HG02642 (cell line): ENCODE measurements around the gene SECISBP2.
"Not testable (repeated sequence)": the region's sequence is repeated elsewhere in the genome, so short reads cannot be mapped to it uniquely, and the experiment has no call there.

Source experiments
- ATAC-seq: cut with Tn5 transposase; IDR thresholded peaks from one replicate; pipeline ENCODE4 v1.9.1; 2021; ENCODE audit warnings: mild to moderate bottlenecking; ENCODE audit not compliant: unreplicated experiment, poor library complexity

The SECISBP2 gene

DNA sequence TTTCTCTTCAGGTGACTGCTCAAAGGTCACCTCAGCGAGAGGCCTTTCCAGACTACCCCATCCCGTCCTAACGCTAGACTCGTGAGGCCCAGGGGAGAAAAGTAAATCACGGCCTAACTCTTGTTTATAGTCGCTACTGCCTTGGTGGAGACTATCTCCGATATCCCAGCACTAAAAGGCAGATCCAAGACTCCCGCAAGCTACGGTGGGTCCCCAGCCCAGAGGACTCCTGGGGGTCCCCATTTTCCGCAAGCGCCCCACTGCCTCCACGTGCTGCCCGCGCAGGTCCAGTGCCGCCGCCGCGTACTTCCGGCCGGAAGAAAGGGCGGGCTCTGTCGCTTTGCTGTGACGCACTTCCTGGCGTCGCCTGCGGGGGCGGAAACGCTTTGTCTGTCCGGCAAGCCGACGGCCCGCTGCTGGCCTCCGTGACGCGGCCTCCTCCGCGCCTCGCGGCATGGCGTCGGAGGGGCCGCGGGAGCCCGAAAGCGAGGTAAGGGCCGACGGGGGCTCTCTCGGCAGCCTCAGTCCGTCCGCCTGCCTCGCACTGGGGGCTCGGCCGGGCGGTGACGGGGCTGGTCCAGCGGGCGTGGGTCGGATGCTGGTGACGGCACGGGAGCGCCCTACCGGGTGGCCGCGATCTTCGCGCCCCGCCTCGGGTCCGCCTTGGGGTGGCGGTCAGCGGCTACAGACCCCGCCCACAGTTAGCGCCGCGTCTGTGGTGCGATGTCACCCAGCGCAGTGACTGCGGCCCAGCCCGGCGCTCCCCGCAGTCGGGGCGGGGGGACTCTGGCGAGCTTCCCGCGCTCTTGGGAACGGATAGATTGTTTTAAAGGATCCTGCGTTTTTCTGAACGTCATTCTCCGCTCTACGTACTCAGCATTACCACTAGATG is at the start of gene SECISBP2:
Gene SECISBP2, plus strand, starts transcription at position 378 of the 892 bp plus-strand sequence. Its CDS starts 77 bp downstream, at position 455.
- peak; percentile 93 for ATAC-seq

GRCh38 chr9:89273528-89274279 is 44.6 kb upstream of the SECISBP2 start:
- no peak for ATAC-seq

DNA sequence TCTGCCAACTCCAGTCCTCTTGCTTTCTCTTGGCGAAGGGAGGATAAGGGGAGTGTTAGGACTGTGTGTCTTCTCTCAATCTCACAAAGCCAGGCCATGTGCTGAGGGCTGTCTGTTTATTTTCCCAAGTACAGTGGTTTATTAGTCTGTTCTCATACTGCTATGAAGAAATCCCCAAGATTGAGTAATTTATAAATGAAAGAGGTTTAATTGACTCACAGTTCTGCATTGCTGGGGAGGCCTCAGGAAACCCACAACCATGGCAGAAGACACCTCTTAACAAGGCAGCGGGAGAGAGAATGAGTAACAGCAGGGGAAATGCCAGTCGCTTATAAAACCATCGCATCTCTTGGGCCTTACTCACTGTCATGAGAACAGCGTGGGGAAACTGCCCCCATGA is 43.5 kb upstream of the SECISBP2 start:
- ATAC-seq: no peak

- not testable (repeated sequence) for ATAC-seq
These were observed 42.3 kb upstream of the SECISBP2 start for GRCh38 chr9:89276040-89276439.

GRCh38 chr9:89277043-89277442 is 41.3 kb upstream of the SECISBP2 start:
- ATAC-seq: no peak

GRCh38 chr9:89277454-89277853 is 40.8 kb upstream of the SECISBP2 start:
- no peak for ATAC-seq

GRCh38 chr9:89278551-89278950 is 39.7 kb upstream of the SECISBP2 start:
- ATAC-seq: no peak

DNA sequence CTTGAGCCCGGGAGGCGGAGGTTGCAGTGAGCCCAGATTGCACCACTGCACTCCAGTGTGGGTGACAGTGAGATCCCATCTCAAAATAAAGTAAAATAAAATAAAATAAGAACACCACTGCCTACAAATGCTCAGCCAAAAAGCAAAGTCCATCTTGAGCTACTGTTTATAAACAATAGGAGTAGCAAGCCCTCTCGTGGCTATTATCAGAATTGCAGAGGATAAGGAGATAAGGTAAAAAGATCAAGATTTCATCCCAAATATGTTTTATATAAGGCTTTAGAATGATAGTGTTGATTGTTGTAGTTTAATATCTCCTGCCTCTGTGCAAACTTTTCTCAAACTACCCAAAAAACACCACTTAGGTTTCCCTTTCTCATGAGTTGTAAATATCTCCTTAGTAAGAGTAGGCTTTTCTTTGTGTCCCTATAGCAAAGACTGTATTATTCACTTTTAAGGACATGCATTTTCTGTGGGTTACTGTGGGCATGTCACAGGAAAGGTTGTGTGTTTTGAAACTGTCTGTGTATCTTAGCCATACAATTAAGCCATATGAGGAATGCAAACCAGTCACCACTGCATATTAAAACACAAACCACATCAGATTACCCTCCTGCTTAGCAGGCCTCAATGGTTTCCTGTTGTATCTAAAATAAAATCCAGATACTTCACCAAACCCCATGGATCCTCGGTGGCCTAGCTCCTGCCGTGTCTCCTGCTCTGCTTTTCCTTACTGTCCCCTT is 39.1 kb upstream of the SECISBP2 start:
- ATAC-seq: no peak

DNA sequence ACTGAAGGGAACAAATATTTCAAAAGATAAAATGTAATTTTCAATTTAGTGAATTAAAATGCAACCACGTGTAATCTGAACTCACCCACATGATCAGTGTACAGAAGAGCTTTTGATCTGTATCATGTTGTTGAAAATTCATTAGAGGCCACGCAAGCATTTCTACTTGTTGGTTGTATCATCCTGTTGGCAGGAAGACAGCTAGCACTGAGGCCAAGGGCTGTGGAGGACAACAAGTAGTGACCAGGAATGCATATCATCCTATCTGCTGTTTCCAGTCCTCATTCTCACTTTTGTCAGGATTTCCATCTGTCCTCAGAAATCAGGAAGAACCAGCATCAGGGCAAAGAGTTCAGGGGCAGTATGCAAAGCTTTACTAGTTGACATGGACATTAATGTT is 37.2 kb upstream of the SECISBP2 start:
- no peak for ATAC-seq

GRCh38 chr9:89282248-89282968 is 35.9 kb upstream of the SECISBP2 start:
- not testable (repeated sequence) for ATAC-seq

- ATAC-seq: no peak
These were observed 34.2 kb upstream of the SECISBP2 start for GRCh38 chr9:89284076-89284475.

- no peak for ATAC-seq
These were observed 26.6 kb upstream of the SECISBP2 start for GRCh38 chr9:89291741-89292140.

- ATAC-seq: no peak
These were observed 25.3 kb upstream of the SECISBP2 start for GRCh38 chr9:89293014-89293413.

GRCh38 chr9:89295400-89295799 is 22.9 kb upstream of the SECISBP2 start:
- ATAC-seq: no peak

- ATAC-seq: not testable (repeated sequence)
These were observed 16.3 kb upstream of the SECISBP2 start for GRCh38 chr9:89301996-89302395.

DNA sequence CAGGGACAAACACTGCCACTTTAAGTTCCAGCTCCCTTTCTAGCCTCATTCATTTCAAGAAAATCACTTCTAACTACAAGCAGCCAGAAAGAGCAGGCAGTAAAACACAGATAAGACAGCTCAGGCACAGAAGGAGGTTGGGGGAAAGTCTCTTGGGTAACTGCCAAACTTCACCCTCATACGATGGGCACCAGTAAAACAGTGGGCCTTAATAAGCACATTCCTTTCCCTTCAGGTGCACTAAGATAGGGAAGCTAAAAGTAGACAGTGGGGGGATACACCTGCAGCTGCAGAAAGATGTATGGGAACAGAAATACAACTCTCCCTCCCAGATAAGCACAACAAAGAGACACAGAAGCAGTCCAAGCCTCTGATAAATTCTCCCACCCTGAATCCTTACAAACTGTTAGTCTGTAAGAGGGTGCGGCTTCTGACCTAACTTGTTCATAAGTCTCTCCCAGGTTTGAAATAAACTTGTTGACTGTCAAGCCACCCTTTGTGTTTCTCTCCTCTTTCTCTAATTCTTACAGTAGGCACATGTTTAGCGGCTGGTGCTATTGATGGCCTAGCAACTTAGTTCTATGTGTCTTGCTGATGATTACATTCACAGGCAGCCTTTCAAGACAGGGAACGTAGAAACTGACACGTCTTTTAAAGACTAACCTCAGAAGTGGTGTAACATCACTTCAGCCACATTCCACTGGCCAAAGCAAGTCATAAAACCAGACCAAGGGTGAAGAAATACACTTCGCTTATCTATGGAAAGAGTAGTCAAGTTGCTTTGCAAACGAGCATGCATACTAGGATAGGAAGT is 14.1 kb upstream of the SECISBP2 start:
- no peak for ATAC-seq

- ATAC-seq: no peak
These were observed 13.5 kb upstream of the SECISBP2 start for GRCh38 chr9:89304834-89305188.

GRCh38 chr9:89305868-89306267 is 12.4 kb upstream of the SECISBP2 start:
- no peak for ATAC-seq

DNA sequence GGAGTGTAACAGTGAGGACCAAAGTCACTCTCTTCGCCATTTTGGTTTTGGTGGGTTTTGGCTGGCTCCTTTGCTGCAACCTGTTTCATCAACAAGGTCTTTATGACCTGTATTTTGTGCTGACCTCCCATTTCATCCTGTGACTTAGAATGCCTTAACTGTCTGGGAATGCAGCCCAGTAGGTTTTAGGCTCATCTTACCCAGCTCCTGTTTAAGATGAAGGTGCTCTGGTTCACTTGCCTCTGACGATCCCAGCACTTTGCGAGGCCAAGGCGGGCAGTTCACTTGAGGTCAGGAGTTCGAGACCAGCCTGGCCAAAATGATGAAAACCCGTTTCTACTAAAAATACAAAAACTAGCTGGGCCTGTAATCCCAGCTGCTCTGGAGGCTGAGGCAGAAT is 9.1 kb upstream of the SECISBP2 start:
- ATAC-seq: no peak
